HEK293T (cell line): ENCODE measurements around the gene UFSP1.
"Not testable (repeated sequence)": the region's sequence is repeated elsewhere in the genome, so short reads cannot be mapped to it uniquely, and the experiment has no call there.

ENCODE experiments used
- CTCF ChIA-PET: fragments of 350-600 bp; formaldehyde crosslinking; extraction: SDS; loops from one replicate; lab custom pipeline; 2021; ENCODE audit warnings: antibody characterized with exemption, inconsistent platforms; lab: Yijun Ruan, JAX
- POLR2A ChIA-PET: fragments of 350-600 bp; formaldehyde crosslinking; extraction: SDS; loops from one replicate; lab custom pipeline; 2020; ENCODE audit warnings: antibody characterized with exemption, inconsistent platforms; lab: Yijun Ruan, JAX
- DNase-seq: peaks from one replicate; pipeline ENCODE4 v3.0.0; 2012; ENCODE audit warnings: mixed read lengths; ENCODE audit errors: extremely low spot score
- ARNT ChIP-seq: fragments of 450-650 bp; IDR thresholded peaks from 2 replicates; pipeline ENCODE4 v1.6.1; 2017; ENCODE audit warnings: mild to moderate bottlenecking
- BHLHE40 ChIP-seq: fragments of 450-650 bp; IDR thresholded peaks from 2 replicates; pipeline ENCODE4 v1.6.1; 2016; ENCODE audit warnings: mild to moderate bottlenecking, moderate library complexity, borderline replicate concordance
- CTBP1 ChIP-seq: fragments of 450-650 bp; IDR thresholded peaks from 2 replicates; pipeline ENCODE4 v1.6.1; 2016; ENCODE audit warnings: borderline replicate concordance
- ELF4 ChIP-seq: fragments of 450-650 bp; IDR thresholded peaks from 2 replicates; pipeline ENCODE4 v1.6.1; 2017; ENCODE audit warnings: antibody characterized with exemption
- FOXA1 ChIP-seq: fragments of 450-650 bp; IDR thresholded peaks from 2 replicates; pipeline ENCODE4 v1.6.1; 2016; ENCODE audit warnings: mild to moderate bottlenecking
- FOXK2 ChIP-seq: fragments of 450-650 bp; IDR thresholded peaks from 2 replicates; pipeline ENCODE4 v1.6.1; 2016; ENCODE audit warnings: mild to moderate bottlenecking
- FOXM1 ChIP-seq: fragments of 450-650 bp; IDR thresholded peaks from 2 replicates; pipeline ENCODE4 v1.6.1; 2017; ENCODE audit warnings: mild to moderate bottlenecking, borderline replicate concordance
- HDGF ChIP-seq: fragments of 450-650 bp; IDR thresholded peaks from 2 replicates; pipeline ENCODE4 v1.6.1; 2017; ENCODE audit warnings: antibody characterized with exemption, borderline replicate concordance
- L3MBTL2 ChIP-seq: fragments of 450-650 bp; conservative IDR thresholded peaks from 2 replicates; pipeline ENCODE4 v1.6.1; 2016; ENCODE audit warnings: mild to moderate bottlenecking
- LEF1 ChIP-seq: fragments of 450-650 bp; IDR thresholded peaks from 2 replicates; pipeline ENCODE4 v1.6.1; 2017; ENCODE audit warnings: mild to moderate bottlenecking, borderline replicate concordance
- NFRKB ChIP-seq: fragments of 450-650 bp; IDR thresholded peaks from 2 replicates; pipeline ENCODE4 v1.6.1; 2016; ENCODE audit warnings: mild to moderate bottlenecking, moderate library complexity
- PKNOX1 ChIP-seq: fragments of 450-650 bp; IDR thresholded peaks from 2 replicates; pipeline ENCODE4 v1.6.1; 2016
- SP1 ChIP-seq: fragments of 450-650 bp; IDR thresholded peaks from 2 replicates; pipeline ENCODE4 v1.6.1; 2017
- SUZ12 ChIP-seq: fragments of 450-650 bp; IDR thresholded peaks from 2 replicates; pipeline ENCODE4 v1.6.1; 2016; ENCODE audit warnings: mild to moderate bottlenecking
- TARDBP ChIP-seq: fragments of 450-650 bp; IDR thresholded peaks from 2 replicates; pipeline ENCODE4 v1.6.1; 2016
- ZNF384 ChIP-seq: fragments of 450-650 bp; IDR thresholded peaks from 2 replicates; pipeline ENCODE4 v1.6.1; 2016

UFSP1 gene

GRCh38 chr7:100888988-100889750 is at the start of gene UFSP1:
Gene UFSP1, minus strand, starts transcription at chr7:100889715. Its CDS starts 444 bp downstream, at chr7:100889271.
- DNase-seq = peak; percentile 53
- ChIA-PET CTCF (interaction anchor here (0.6 kb wide), 1 partner anchor 126 kb away, joined by 3 read pairs; no protein-coding TSS in a partner anchor), POLR2A (interaction anchor here (0.6 to 7.4 kb wide), 39 partner anchors 9 to 393 kb away, joined by 3 to 158 read pairs (median 4); partner anchors contain the start of genes EPHB4, FBXO24, MUC17 and MUC3A)
- TF ChIP-seq PKNOX1 (peak; percentile 26; the same call in 1 of the 2 replicates), SP1 (no peak), CTBP1 (no peak), NFRKB (no peak), BHLHE40 (no peak), ZNF384 (no peak), LEF1 (no peak), FOXA1 (no peak), FOXM1 (no peak), L3MBTL2 (peak; percentile 86)

GRCh38 chr7:100936167-100936566 is 46.7 kb upstream of the UFSP1 start:
- POLR2A ChIA-PET, CTCF ChIA-PET, DNase-seq: not testable (repeated sequence)

- CTCF ChIA-PET, DNase-seq, POLR2A ChIA-PET: not testable (repeated sequence)
Measured at GRCh38 chr7:100935381-100935780, 45.9 kb upstream of the UFSP1 start.

- CTCF ChIA-PET = no interaction called here
- POLR2A ChIA-PET = no interaction called here
- no peak for DNase-seq
- TF ChIP-seq FOXK2 = no peak
- no peak for TF ChIP-seq ZNF384
- no peak for TF ChIP-seq LEF1
- TF ChIP-seq FOXA1 = no peak
- TF ChIP-seq FOXM1 = no peak
- TF ChIP-seq CTBP1 = no peak
- TF ChIP-seq SP1 = no peak
- TF ChIP-seq TARDBP = no peak
- TF ChIP-seq PKNOX1 = no peak
- no peak for TF ChIP-seq NFRKB
- TF ChIP-seq HDGF = no peak
Measured at GRCh38 chr7:100933734-100934133, 44.2 kb upstream of the UFSP1 start.

- ChIA-PET CTCF (no interaction called here), POLR2A (no interaction called here)
- DNase-seq = no peak
- TF ChIP-seq FOXK2 = no peak
- no peak for TF ChIP-seq CTBP1
- TF ChIP-seq FOXM1 = no peak
- no peak for TF ChIP-seq FOXA1
- TF ChIP-seq TARDBP = no peak
- TF ChIP-seq SP1 = no peak
- no peak for TF ChIP-seq ARNT
- TF ChIP-seq PKNOX1 = no peak
- TF ChIP-seq BHLHE40 = no peak
- TF ChIP-seq L3MBTL2 = no peak
- no peak for TF ChIP-seq ZNF384
- no peak for TF ChIP-seq LEF1
- TF ChIP-seq ELF4 = no peak
- TF ChIP-seq NFRKB = no peak
Measured at GRCh38 chr7:100929808-100930174, 40.3 kb upstream of the UFSP1 start.

GRCh38 chr7:100923616-100924015 is 34.1 kb upstream of the UFSP1 start:
- POLR2A ChIA-PET, DNase-seq, CTCF ChIA-PET: not testable (repeated sequence)

- no peak for DNase-seq
- TF ChIP-seq SUZ12 (no peak), SP1 (no peak), NFRKB (no peak)
- CTCF ChIA-PET = interaction anchor here (0.7 kb wide), 1 partner anchor 137 kb away, joined by 4 read pairs; no protein-coding TSS in a partner anchor
- POLR2A ChIA-PET = no interaction called here
Measured at GRCh38 chr7:100921039-100921438, 31.5 kb upstream of the UFSP1 start.

- CTCF ChIA-PET, DNase-seq: not testable (repeated sequence)
- POLR2A ChIA-PET = interaction anchor here (1.4 kb wide), 1 partner anchor 30 kb away, joined by 3 read pairs; the partner anchor contains the start of gene UFSP1
Measured at GRCh38 chr7:100919779-100920437, 30.4 kb upstream of the UFSP1 start.

GRCh38 chr7:100919335-100919734 is 29.8 kb upstream of the UFSP1 start:
- CTCF ChIA-PET, DNase-seq: not testable (repeated sequence)
- POLR2A ChIA-PET = interaction anchor here (1.4 kb wide), 1 partner anchor 29 kb away, joined by 3 read pairs; the partner anchor contains the start of gene UFSP1
